GM19438 (cell line): ENCODE data around the gene GPRC6A.
"Not testable (repeated sequence)": the region's sequence is repeated elsewhere in the genome, so short reads cannot be mapped to it uniquely, and the experiment has no call there.

Experiments used
- ATAC-seq: cut with Tn5 transposase; IDR thresholded peaks from one replicate; pipeline ENCODE4 v1.9.1; 2021; ENCODE audit warnings: low read depth; ENCODE audit not compliant: unreplicated experiment

Gene GPRC6A

DNA sequence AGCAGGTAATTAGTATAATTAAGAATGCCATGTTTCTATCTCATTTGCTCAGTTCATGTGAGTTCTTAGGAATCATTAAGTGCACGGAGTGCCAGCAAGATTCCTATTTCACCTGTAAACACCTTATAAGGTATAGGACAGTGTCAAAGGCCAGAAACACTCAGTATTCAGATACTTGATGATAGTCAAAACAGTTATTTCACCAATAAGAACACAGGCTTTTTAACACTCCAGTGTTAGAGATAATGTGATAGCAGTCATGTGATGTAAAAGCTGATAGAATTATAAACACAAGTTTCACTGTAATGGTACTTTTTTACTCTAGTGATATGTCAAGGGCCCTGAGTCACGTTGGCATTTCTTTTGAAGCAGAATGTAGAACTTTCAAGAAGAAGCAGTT is at the start of gene GPRC6A:
GPRC6A (minus strand) TSS at position 101 of the 400 bp plus-strand sequence; CDS start at position 31, 70 bp downstream.
- ATAC-seq: no peak

GRCh38 chr6:116877743-116878142 is 48.9 kb upstream of the GPRC6A start:
- ATAC-seq: no peak

- ATAC-seq: no peak
Measured at GRCh38 chr6:116876635-116877611, 48.0 kb upstream of the GPRC6A start, which contains the start of gene RFX6. RFX6 (plus strand) TSS chr6:116877242; CDS start chr6:116877276, 34 bp downstream.

- ATAC-seq: no peak
Measured at GRCh38 chr6:116876107-116876506, 47.2 kb upstream of the GPRC6A start.

- no peak for ATAC-seq
Measured at GRCh38 chr6:116872771-116873170, 43.9 kb upstream of the GPRC6A start.

DNA sequence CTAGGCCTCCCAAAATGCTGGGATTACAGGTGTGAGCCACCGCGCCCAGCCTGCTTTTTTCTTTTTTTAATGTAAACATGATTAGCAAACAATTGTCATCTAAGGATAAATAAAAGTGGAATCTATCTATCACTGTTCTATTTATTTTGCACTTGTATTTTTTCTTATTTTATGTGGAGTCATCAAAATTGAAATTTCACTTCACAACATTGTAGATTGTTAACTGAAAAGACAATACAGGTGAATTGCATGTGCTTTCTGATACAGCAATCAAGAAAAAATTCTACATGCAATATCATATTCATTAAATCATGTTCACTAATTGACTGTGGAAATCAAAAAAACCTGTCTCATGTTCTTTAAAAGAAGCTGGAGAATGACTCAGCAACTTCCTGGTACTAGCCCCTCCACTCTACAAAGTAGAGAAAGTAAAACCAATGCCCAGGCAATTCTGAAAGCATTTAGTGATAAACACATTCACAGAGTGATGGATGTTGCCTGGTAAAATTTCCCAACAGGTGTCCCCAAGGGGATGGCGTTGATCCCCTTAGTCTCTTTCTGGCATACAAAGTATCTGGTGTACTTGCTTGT is 37.5 kb upstream of the GPRC6A start:
- ATAC-seq: peak; percentile 66

DNA sequence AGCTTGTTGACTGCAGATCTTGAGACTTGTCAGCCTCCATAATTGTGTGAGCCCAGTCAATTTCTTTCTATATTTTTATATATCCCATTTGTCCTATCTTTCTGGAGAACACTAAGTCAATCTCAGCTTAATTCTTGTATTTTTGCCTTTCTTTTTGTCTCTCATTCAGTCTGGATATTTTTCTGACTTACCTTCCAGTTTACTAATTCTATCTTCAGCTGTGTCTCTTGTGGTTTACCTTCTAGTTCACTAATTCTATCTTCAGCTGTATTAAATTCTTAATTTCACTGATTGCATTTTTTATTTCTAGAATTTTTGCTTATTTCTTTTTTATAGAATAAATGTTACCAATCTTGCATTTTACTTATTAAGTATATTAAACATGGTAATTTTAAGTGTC is 30.4 kb upstream of the GPRC6A start:
- ATAC-seq: no peak

DNA sequence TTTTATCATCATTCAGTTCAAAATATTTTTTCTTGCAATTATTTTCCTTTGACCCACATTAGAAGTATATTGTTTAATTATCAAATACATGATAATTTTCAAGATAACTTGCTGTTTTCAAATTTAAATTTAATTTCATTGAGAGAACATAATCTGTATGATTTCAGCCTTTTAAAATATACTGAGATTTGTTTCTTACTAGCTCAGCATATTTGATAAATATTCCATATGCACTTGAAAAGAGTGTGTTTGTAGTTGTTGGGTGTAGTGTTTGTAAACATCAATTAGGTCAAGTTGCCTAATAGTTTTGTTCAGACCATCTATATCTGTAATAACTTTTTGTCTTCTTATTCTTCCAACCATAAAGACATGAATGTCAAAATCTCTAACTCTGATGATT is 29.2 kb upstream of the GPRC6A start:
- ATAC-seq: no peak

DNA sequence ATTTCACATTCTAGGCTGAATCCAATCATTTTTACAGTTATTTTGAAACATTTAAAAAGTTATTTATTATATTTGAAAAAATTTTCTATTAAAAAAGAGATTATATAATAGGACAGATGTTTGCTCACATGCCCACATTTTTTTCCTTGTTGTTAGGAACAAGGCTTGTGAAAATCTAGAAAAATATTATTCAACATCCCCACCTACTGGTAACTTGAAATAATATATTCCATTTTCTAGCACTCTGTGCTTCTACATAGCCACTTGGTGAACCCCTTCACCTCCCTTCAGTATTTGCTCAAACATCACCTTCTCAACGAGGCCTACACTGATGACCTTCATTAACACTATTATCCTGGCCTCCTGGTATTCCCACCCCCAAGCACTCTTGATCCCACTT is 18.3 kb upstream of the GPRC6A start:
- no peak for ATAC-seq

- no peak for ATAC-seq
Measured at GRCh38 chr6:116842459-116842858, 13.6 kb upstream of the GPRC6A start.

DNA sequence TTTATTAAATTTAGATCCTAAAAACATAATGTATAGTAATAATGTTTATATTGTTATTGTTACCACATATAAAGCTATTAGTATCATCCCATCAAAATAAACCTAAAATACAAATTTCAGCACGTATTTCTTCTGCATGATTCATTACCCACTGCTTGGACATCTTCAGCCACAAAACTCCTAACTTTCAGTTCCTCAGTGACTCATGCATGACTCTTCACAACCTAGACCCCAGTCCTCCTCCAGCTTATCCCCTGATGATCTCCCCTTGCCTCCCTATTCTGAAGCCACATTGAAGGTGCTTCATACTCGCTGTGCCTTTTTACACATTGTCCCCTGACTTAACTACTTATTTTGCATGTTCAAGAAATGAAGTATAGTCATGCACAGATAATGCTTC is 11.2 kb upstream of the GPRC6A start:
- no peak for ATAC-seq

- no peak for ATAC-seq
Measured at GRCh38 chr6:116836606-116837342, 7.9 kb upstream of the GPRC6A start.

DNA sequence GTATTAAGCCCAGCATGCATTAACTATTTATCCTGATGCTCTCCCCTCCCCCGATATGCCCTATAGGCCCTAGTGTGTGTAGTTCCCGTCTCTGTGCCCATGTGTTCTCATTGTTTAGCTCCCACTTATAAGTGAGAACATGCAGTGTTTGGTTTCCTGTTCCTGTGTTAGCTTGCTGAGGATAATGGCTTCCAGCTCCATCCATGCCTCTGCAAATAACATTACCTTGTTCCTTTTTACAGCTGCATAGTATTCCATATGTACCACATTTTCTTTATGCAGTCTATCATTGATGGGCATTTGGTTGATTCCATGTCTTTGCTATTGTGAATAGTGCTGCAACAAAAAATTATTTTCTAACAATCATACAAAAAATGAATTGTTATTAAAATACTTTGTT is 5.6 kb upstream of the GPRC6A start:
- ATAC-seq: not testable (repeated sequence)

GRCh38 chr6:116827561-116828240 is 1.2 kb downstream of the GPRC6A start:
- no peak for ATAC-seq

DNA sequence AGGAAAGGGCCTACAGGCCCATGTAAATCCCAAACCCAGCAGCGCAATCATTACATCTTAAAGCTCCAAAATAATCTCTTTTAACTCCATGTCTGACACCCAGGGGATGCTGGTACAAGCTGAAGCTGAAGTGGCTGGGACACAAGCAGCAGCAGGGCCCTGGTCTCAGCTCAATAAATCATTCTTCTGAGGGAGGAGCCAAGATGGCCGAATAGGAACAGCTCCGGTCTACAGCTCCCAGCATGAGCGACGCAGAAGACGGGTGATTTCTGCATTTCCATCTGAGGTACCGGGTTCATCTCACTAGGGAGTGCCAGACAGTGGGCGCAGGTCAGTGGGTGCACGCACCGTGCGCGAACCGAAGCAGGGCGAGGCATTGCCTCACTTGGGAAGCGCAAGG is 12.5 kb downstream of the GPRC6A start:
- ATAC-seq: not testable (repeated sequence)

GRCh38 chr6:116812051-116812650 is 16.7 kb downstream of the GPRC6A start:
- ATAC-seq: no peak

DNA sequence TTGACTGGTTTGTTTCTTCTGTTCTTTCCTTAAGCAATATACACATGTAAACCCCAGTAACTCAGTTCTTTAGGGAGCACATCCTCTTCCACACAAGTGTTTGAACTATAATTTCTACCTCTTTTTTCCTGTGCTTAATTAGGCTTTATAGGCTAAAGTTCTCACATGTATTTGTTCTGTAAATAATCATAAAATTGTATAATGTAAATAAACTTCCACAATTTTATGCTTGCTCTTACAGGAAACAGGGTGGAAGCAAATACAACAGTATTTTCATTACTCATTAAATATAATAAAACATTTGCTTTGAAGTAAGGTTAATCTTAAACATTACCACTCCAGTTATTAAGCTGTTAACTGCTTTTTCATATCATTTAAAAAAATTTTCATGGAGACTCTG is 26.9 kb downstream of the GPRC6A start:
- no peak for ATAC-seq

DNA sequence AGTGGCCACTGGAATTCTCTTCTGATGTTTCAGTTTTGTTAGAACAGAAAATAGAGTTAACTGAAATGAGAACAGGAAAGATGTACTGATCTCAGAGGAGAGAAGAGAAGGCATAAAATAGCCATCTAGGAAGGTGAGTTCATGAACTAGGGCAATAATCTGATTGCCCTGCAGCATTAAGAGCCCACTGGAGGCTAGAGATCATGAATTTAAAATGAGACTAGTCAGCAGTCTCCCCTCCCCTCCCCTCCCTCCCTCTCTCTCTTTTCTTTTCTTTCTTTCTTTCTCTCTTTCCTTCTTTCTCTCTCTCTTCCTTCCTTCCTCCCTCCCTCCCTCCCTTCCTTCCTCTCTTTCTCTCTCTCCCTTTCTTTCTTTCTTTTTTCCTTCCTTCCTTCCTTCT is 28.9 kb downstream of the GPRC6A start:
- ATAC-seq: no peak

DNA sequence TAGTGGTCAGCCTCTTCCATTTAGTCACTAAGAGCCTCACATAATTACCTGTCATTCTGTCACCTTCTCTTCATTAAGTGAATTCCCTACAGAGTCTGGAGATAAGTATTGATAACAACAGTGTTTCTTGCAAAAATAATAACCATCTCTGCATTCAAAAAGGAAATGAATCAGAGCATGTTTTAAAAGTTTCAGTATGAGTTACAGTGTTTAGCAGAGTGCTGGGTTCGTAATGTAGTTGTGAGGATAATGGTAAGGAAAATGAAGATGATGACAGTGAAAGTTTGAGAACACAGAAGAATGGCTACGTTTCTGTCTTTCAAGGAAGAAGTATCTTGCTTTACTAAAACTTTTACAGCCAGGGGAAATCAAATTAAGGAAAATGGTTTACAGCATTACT is 31.3 kb downstream of the GPRC6A start:
- ATAC-seq: no peak

DNA sequence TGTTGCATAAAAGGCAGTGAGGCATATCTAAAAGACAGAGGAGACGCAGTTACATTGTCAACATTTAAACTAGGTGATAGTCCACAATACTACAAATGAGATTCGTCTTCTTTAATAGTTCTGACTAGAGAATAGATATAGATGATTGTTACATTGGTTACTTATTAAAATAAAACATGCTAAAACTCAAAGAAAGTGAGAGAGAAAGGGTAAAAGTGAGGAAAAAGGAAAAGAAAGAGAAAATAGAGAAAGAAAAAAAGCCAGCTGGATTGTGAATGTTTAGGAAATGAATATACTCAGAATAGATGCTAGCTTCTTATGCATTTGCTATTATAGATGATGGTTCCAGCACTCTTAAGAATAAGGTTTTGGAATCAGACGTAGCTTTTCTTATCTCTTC is 35.7 kb downstream of the GPRC6A start:
- ATAC-seq: no peak
